GM12891 (cell line): ENCODE measurements around the gene MIPEP.
A peak's percentile ranks its signal among the peaks of the same experiment; 100 is the strongest.

Experiments used
- DNase-seq: peaks from one replicate; pipeline ENCODE4 v3.0.0; 2011; ENCODE audit warnings: low spot score; ENCODE audit not compliant: insufficient read length
- FAIRE-seq: peaks from 2 replicates; lab custom pipeline; 2011; peaks lifted over from hg19 to GRCh38; lab: Jason Lieb, UNC
- PAX5 ChIP-seq: IDR thresholded peaks from 2 replicates; pipeline ENCODE4 v1.6.1; 2011; ENCODE audit warnings: low read length, moderate library complexity, mild to moderate bottlenecking; ENCODE audit not compliant: insufficient read depth, severe bottlenecking
- POLR2A ChIP-seq: IDR thresholded peaks from 2 replicates; pipeline ENCODE4 v1.6.1; 2011; ENCODE audit warnings: low read depth, low read length, control low read depth
- POLR2AphosphoS5 ChIP-seq: IDR thresholded peaks from 2 replicates; pipeline ENCODE4 v1.6.1; 2011; ENCODE audit warnings: low read depth, low read length, control low read depth
- POU2F2 ChIP-seq: IDR thresholded peaks from 2 replicates; pipeline ENCODE4 v1.6.1; 2011; ENCODE audit warnings: low read depth, mild to moderate bottlenecking, control low read depth, low read length, moderate library complexity
- SPI1 ChIP-seq: IDR thresholded peaks from 2 replicates; pipeline ENCODE4 v1.6.1; 2011; ENCODE audit warnings: low read depth, low read length, control low read depth
- TAF1 ChIP-seq: IDR thresholded peaks from 2 replicates; pipeline ENCODE4 v1.6.1; 2011; ENCODE audit warnings: low read depth, low read length, control low read depth

MIPEP gene

DNA sequence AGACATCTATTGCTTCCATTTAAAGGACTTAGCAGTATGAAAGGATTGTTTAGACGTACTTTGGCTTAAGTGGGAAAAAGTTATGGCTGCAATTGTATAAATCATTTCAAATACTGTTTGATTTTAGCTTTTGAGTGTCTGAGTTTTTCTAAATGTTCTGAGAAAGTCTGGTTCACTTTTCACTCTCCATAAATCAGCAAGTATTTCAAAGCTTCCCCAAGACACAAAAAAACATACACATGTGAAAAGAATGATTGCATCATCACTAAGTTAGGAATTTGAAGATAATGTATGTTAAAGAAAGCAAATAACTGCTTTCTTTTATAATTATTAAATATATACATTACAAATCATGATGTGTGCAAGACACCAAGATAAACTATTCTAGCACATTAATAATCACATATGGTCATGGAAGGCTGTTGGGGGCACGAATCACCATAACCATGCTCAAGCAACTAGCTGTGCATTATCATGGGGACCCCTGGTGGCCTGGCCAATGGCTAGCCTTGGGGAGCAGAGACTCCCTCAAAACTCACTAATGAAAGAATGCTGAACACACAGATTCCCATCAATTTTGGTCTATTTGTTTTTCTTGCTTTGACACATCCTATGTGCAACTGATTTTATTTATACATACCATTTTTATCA is 111.1 kb downstream of the MIPEP start:
- TF ChIP-seq PAX5 (no peak), TAF1 (no peak), SPI1 (no peak), POLR2AphosphoS5 (no peak), POLR2A (no peak), POU2F2 (no peak)
- DNase-seq (no peak), FAIRE-seq (peak; percentile 57)

DNA sequence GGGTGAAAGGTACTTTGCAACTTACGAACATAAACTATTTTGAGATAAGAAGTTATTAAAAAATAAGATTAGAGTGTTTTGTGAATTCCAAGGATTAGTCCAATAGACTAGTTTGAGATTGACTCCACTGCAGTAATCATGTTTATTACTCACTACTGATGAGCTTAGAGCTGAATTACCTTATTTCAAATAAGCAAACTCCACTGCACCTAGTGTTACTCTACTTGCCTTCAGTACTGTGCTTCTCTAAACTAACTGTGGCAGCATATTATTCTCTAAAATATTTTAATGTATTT is 111.7 kb downstream of the MIPEP start:
- TF ChIP-seq PAX5 = no peak
- FAIRE-seq = no peak

DNA sequence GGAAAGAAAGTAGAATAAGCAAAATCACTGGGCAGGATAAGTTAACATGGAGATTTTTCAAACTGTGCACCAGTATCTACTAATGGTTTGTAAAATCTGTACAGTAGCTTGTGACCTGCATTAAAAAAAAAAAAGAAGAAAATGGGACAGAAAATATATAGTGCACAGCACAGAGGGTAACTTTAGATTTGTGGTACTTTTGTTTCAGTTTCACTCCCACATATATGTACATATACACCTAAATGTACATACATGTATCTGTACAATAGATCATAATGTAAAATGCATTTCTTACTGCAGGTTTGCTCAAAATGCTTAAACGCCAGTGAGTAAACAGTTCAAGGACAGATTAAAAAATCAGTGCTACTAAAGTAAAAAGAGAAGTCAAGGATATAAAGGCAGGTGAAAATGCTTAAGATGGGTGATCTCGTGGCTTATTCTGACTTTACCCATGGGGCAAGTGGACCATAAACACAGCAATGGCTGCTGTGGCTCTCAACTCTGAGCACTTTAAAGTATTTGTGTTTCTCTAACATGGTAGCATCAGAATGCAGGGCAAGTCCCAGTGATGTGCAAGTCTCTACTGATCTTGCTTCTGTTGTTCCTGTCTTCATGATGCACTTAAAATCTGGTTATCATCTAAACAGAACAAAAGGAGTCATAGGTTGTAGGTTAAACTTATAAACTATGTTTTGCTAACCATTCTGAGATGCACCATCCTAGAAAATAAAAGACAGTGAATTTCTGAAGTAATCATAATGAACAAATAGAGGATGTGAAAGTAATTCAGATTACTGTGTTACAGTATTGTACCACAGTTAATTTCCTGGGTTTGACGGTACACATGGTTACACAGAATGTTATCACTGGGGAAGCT is 112.3 kb downstream of the MIPEP start:
- DNase-seq (no peak), FAIRE-seq (peak; percentile 96)
- TF ChIP-seq TAF1 = no peak
- TF ChIP-seq SPI1 = peak; percentile 93

More for the DNA sequence above, 111.7 kb downstream of the MIPEP start:
- DNase-seq = no peak

DNA sequence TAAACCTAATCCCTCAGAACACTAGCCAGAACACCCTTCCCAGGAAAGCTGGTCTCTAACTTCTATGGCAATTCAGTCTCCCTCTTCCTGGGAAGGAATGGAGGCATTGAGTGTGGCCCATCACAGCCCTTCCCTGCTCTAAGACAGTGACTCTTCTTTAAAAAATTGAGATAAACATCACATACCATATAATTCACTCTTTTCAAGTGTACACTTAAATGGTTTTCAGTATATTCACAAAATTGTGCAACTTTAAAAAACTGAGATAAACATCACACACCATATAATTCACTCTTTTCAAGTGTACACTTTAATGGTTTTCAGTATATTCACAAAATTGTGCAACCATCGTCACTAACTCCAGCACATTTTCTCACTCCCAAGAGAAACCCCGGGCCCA is 116.5 kb downstream of the MIPEP start:
- DNase-seq (no peak), FAIRE-seq (peak; percentile 5)
- TF ChIP-seq POLR2A (no peak), SPI1 (no peak)

DNA sequence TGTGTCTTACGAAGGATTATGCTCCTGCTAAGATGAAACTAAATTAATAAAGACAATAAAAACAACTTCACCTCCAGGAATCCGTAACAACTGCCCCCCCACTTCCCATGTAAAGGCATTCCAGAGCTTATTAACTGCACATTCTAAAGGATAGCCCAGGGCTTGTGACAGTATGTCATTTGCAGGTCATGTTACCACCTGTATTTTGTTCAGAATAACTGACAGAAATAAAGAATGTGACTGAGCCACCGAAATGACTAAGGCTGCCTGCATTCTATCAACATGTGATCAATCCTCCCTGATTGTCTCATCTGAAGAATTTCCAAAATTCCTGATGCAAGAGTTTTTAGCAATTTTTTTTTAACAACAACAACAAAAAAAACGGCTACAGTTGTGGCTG is 117.2 kb downstream of the MIPEP start:
- TF ChIP-seq POLR2A (no peak), POLR2AphosphoS5 (no peak), PAX5 (no peak), SPI1 (no peak)
- no peak for FAIRE-seq
- no peak for DNase-seq

DNA sequence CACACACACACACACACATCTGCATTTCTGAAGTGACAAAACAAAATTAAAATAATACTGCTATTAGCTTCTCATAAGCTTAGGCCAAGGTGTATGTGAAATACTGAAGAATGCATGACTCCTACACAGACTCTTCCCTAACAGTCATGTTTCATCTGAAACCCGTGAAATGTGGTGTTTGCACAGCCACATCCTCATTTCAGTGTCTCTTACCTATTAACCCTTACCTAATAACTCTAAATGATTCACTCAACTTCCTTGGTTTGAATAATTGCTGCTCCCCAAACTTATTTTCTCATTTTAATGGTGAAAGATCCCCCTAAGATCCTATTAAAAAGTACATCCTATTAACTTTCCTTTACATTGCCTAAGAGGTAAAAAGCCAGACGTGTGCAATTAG is 117.6 kb downstream of the MIPEP start:
- FAIRE-seq (peak; percentile 94), DNase-seq (no peak)
- TF ChIP-seq SPI1 (peak; percentile 93), TAF1 (no peak)

DNA sequence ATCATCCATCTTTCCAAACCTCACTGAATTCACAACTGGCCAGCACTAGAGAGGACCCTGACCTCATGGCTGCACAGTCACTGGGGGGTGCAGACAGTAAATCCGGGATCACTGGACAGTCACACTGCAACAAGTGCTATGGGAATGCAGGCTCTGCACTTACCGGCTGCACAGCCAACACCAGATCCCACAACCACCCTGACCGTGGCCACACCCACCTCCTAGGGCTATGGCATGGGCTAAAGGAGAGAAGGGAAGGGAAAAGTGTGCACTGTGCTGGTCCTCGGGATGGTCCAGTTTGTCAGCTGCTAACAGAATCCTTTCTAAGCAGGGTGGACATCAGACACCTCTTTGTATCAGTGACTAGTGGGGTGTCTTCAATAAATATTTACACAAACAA is 118.2 kb downstream of the MIPEP start:
- DNase-seq = no peak
- FAIRE-seq = no peak
- TF ChIP-seq POLR2A = no peak
- no peak for TF ChIP-seq PAX5
- no peak for TF ChIP-seq TAF1
- TF ChIP-seq POLR2AphosphoS5 = no peak
- TF ChIP-seq POU2F2 = no peak
- no peak for TF ChIP-seq SPI1

DNA sequence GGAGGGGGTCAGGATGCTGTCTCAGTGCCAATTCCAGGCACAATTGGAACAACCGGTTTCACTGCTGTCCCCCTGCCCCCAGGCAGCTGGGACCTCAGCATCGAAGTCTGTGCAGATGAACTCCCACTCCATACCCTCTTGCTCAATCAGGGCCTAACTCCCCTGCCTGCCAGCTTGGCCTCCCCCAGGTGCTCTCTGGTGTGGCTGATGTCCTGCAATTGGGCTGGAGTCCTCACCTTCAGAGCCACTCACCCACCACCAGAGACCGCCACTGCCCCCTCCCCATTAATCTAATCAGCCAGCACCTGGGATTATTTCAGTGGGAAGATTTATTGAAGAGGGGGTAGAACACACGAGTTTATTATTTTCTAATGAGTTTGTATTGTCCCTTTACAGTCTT is 118.8 kb downstream of the MIPEP start:
- TF ChIP-seq TAF1 (no peak), POU2F2 (no peak), PAX5 (no peak), POLR2AphosphoS5 (no peak), SPI1 (no peak), POLR2A (no peak)
- no peak for FAIRE-seq

DNA sequence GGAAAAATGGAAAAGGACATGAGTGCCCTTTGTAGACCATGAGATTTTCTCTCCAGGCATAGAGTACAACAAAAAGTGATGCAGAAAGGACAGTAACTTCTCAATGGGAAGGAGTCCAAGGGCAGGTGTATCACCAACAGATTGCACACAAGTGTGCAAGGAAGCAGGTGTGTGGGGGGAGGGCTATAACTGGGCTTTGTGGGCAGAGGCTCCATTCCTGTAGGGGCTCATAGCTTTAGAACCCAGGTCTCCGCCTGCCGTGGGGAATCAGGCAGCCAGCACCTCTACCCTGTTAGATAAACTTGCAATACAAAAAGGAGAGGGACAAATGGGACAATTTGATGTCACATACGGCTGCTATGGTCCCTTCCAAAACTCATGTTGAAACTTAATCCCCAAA is 119.8 kb downstream of the MIPEP start:
- FAIRE-seq (no peak), DNase-seq (no peak)
- TF ChIP-seq POU2F2 (no peak), POLR2A (no peak)

More for the DNA sequence above, 118.8 kb downstream of the MIPEP start:
- DNase-seq = no peak

- TF ChIP-seq POLR2AphosphoS5 (no peak), POU2F2 (no peak), POLR2A (no peak), PAX5 (no peak), TAF1 (no peak), SPI1 (no peak)
- DNase-seq = no peak
- FAIRE-seq = peak; percentile 72
Observed at GRCh38 chr13:23767838-23768237, 121.4 kb downstream of the MIPEP start.

DNA sequence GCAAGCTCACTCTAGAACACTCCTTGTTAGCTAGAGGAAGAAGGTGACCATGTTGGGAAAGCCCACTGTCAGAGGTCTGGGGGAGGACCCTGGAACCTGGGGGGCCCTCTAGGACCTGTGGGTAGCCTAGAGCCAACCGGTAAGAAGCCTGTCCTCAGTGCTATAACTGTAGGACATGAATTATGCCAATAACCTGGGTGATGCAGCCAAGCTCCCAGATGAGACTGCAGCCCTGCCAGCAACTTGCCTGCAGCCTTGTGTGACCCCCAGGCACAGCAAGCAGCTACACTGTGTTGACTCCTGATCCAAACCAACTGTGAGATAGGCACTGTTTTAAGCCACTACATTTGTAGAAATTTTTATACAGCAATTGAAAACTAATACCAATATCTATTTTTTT is 122.3 kb downstream of the MIPEP start:
- FAIRE-seq (no peak), DNase-seq (no peak)
- no peak for TF ChIP-seq POU2F2
- no peak for TF ChIP-seq TAF1
- no peak for TF ChIP-seq PAX5
- no peak for TF ChIP-seq POLR2AphosphoS5
- no peak for TF ChIP-seq POLR2A

DNA sequence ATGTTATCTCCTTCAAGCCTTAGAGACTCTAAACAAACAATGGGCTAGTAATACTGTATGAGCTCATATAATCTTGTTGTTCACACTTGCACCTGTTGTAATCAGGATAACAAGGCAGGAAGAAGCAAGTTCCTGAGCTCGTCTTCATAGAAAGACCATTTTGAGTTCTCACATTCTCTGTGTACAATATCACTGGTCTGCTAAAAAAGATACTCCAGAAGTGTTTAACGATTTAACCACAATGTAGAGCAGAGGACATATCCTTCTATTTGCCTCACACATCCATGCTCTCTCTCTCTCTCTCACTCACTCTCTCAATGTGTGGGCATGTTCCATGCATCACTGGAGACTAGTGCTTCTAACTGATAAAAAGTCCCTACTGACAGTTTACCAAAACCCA is 122.9 kb downstream of the MIPEP start:
- no peak for TF ChIP-seq POU2F2
- TF ChIP-seq PAX5 = no peak
- no peak for TF ChIP-seq POLR2AphosphoS5
- TF ChIP-seq TAF1 = no peak
- TF ChIP-seq POLR2A = no peak
- TF ChIP-seq SPI1 = no peak
- FAIRE-seq (peak; percentile 89), DNase-seq (no peak)
